SKM-1 (cell line): ENCODE data around the gene ACAP3.

Source experiments
- DNase-seq: peaks from one replicate; lab custom pipeline; 2025; ENCODE audit not compliant: unreplicated experiment; lab: John Stamatoyannopoulos, UW

Gene ACAP3

GRCh38 chr1:1272341-1273208 is 35.2 kb downstream of the ACAP3 start:
- DNase-seq, result no peak

GRCh38 chr1:1270813-1271212 is 36.9 kb downstream of the ACAP3 start:
- DNase-seq, result no peak

GRCh38 chr1:1268284-1268682 is 39.4 kb downstream of the ACAP3 start:
- DNase-seq, result no peak

GRCh38 chr1:1267488-1268283 is 40.0 kb downstream of the ACAP3 start:
- no peak for DNase-seq

DNA sequence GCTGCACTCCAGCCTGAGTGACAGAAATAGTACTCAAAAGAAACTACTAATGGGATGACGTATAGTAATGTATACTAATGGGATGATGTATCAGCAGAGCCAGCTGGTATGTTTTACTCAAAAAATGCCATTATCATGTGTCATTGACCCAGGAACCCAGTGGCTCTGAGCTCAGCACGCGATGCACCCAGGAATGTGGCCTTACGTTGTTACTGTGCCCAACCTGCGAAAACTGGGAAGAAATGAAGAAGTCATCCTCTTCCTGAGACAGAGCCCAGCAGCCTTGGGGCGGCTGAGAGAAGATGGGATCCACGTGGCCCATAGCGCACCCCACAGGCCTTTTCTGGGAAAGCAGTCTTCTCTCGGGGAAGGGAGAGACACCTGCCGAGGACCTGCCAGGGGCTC is 42.9 kb downstream of the ACAP3 start:
- DNase-seq, result no peak

- DNase-seq, result no peak
These were observed 43.7 kb downstream of the ACAP3 start for GRCh38 chr1:1264026-1264425.

GRCh38 chr1:1262758-1263157 is 45.0 kb downstream of the ACAP3 start:
- DNase-seq, result no peak

DNA sequence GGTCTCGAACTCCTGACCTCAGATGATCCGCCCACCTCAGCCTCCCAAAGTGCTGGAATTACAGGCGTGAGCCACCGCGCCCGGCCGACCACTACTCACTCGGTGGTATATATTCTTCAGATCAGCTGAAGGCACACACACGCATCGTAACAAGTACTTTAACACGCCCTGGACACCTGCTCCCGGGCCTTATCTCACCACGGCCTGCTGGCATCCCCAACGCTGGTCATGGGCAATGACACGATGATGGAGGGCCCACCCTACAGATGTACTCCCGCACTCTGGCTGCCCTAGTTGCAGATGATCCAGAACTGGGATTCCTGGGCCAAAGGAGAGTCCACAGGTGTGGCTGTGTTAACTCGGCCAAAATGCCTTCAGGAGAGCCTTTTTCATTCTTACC is 45.7 kb downstream of the ACAP3 start:
- DNase-seq, result no peak

DNA sequence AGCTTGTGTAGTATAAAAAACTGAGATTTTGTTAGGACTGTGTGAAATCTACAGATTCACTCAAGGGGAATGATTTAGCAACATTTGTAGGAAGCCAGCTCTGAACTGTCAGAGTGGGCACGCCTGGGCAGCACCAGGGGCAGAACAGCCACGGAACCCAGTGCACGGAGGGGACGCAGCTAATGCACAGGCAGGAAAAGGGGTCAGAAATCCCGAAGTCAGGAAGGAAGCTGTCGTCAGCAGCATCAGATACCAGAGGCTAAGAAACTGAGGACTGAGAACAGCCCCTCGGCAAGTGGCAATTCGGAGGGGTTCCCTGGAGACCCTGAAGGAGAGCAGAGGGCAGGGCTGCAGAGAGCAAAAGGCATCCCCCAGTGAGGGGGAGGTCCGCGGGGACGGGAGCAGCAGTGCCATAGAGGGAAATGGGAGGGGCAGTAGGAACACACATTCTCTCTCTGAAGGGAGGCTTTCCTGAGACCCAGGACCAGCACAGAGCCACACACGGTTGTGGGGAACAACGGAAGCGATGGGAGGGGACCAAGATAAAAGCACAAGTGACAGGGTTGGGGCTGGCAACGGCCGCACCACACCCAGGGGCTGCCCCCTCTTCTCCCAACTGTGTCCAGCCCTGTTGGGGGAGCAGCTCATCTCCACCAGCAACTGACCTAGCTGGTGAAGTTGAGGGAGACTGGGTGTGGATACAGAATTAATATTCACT is 46.7 kb downstream of the ACAP3 start:
- no peak for DNase-seq

- DNase-seq, result no peak
These were observed 47.7 kb downstream of the ACAP3 start for GRCh38 chr1:1259951-1260600.

DNA sequence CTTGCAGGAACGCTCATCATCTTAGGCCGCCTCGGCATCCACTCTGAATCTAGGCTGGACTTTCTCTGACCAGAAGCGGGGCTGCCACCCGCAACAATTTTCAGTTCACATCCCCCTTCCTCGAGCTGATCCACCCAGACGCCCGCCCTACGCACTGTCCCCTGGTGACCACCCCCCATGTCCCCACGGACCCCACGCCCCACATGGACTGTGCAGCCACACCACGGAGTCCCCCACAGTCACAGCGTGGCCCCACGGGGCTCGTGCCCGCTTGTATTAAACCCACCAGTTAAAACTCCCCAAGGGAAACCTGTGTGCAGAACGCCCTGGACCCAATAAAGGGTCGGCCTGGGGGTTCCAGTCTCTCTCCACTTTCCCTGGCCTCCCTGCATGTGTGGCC is 48.2 kb downstream of the ACAP3 start:
- no peak for DNase-seq

DNA sequence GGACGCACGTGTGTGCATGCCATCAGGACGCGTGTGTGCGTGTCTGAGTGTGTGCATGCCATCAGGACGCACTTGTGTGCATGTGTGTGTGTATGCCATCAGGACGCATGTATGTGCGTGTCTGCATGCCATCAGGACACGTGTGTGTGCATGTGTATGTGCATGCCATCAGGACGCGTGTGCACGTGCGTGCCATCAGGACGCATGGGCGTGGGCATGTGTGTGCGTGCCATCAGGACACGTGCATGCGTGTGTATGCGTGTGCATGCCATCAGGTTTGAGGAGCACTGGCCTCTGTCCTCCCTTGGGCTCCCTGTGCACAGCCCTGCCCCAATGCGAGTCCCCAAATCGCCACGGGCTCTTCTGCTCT is 48.6 kb downstream of the ACAP3 start:
- DNase-seq, result no peak

GRCh38 chr1:1256956-1257871 is 50.5 kb downstream of the ACAP3 start:
- DNase-seq, result no peak

DNA sequence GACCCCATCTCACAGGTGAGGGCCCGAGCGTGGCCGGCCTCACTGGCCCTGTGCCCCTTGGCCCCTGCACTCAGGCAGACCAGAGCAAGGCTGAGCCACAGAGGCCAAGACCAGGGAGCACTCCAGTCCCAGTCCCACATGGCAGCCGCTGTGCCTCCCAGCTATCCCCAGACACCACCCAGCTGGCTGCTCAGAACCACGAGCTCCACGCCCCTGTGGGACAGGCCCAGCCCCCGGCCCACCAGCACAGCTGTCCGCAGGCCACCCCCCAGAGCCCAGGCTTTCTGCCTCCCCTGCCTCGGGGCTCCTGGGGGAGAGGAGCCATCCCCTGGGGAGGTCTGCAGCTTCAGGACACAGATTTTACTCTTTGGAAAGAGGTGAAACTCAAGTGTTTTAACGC is 52.1 kb downstream of the ACAP3 start:
- DNase-seq, result no peak

GRCh38 chr1:1255078-1255477 is 52.7 kb downstream of the ACAP3 start:
- DNase-seq, result no peak

GRCh38 chr1:1254667-1254998 is 53.1 kb downstream of the ACAP3 start:
- DNase-seq, result no peak

DNA sequence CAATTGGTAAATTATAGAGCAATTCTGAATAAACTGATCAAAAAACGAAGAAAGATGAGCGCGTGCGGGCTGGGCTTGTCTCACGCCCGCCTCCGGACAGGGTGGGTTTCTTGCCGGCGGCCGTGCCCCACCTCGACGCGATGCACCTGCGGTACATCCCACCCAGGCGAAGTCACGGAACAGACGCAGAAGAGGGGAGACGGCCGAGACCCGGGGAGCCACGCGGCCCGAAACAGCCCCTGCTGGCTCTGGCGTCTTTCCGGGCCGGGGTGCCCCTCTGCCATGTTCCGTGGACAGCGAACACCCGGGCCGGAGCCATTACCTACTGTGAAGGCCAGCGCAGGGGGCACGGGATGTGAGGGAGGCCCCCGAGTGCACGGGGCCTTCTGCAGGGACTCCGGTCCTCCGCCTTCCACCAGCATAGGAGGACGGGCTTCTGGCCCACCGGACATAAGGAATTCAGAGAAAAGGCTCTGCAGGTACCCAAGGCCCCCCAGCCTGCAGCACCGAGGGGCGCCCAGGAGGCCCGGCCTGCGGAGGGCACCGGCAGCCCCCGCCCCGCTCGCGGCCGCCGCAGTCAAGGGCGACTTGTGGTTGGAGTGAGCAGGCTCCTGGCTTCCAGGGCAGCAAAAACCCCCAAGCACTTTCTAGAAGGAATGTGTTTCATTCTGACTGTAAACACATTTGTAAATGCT is 53.6 kb downstream of the ACAP3 start:
- no peak for DNase-seq

GRCh38 chr1:1253314-1253713 is 54.4 kb downstream of the ACAP3 start:
- no peak for DNase-seq

GRCh38 chr1:1250786-1251284 is 56.9 kb downstream of the ACAP3 start:
- no peak for DNase-seq
